Medulla oblongata (tissue), 1 donor: ENCODE measurements around the gene FAM8A1.

Experiments
- DNase-seq: peaks from one replicate; pipeline ENCODE4 v3.0.0-alpha.2; 2015; ENCODE audit errors: extremely low spot score

Gene FAM8A1

GRCh38 chr6:17601386-17601703, 1.2 kb downstream of the FAM8A1 start:
- DNase-seq: no peak

GRCh38 chr6:17602888-17603287, 2.8 kb downstream of the FAM8A1 start:
- no peak for DNase-seq

- no peak for DNase-seq
Observed at GRCh38 chr6:17606606-17607005, 6.5 kb downstream of the FAM8A1 start.

GRCh38 chr6:17610835-17611234, 10.7 kb downstream of the FAM8A1 start:
- DNase-seq: no peak

GRCh38 chr6:17612048-17612447, 11.9 kb downstream of the FAM8A1 start:
- DNase-seq: no peak

- DNase-seq: no peak
Observed at GRCh38 chr6:17615794-17616193, 15.7 kb downstream of the FAM8A1 start.

GRCh38 chr6:17621003-17621402, 20.9 kb downstream of the FAM8A1 start:
- peak; percentile 9 for DNase-seq

- DNase-seq: peak; percentile 12
Observed at GRCh38 chr6:17622144-17622543, 22.0 kb downstream of the FAM8A1 start.

- DNase-seq: no peak
Observed at GRCh38 chr6:17624396-17624795, 24.3 kb downstream of the FAM8A1 start.

- DNase-seq: no peak
Observed at GRCh38 chr6:17628873-17629272, 28.8 kb downstream of the FAM8A1 start.

GRCh38 chr6:17629824-17630510, 29.9 kb downstream of the FAM8A1 start:
- DNase-seq: no peak

- DNase-seq: no peak
Observed at GRCh38 chr6:17630511-17631073, 30.5 kb downstream of the FAM8A1 start.

GRCh38 chr6:17632934-17633333, 32.8 kb downstream of the FAM8A1 start:
- DNase-seq: no peak

- no peak for DNase-seq
Observed at GRCh38 chr6:17633465-17634188, 33.5 kb downstream of the FAM8A1 start.

GRCh38 chr6:17635568-17635967, 35.5 kb downstream of the FAM8A1 start:
- DNase-seq: no peak

- DNase-seq: no peak
Observed at GRCh38 chr6:17638212-17638715, 38.2 kb downstream of the FAM8A1 start.

- DNase-seq: no peak
Observed at GRCh38 chr6:17640477-17640917, 40.4 kb downstream of the FAM8A1 start.

- no peak for DNase-seq
Observed at GRCh38 chr6:17648745-17649144, 48.6 kb downstream of the FAM8A1 start.

- no peak for DNase-seq
Observed at GRCh38 chr6:17650656-17651309, 50.7 kb downstream of the FAM8A1 start.

- no peak for DNase-seq
Observed at GRCh38 chr6:17653198-17653882, 53.2 kb downstream of the FAM8A1 start.

- no peak for DNase-seq
Observed at GRCh38 chr6:17656092-17656491, 56.0 kb downstream of the FAM8A1 start.

GRCh38 chr6:17656644-17657043, 56.5 kb downstream of the FAM8A1 start:
- no peak for DNase-seq
